ENCODE results near the gene NOP53. TPM values are rescaled to one million over a fixed set of nuclear protein-coding genes. Genes with fewer than 3 reads are reported as not detected.

NOP53 gene
- polyA plus RNA-seq (ENCODE audit: insufficient read length in 10 of 10) = 100 to 1,000 TPM; 398 to 594 (median 527) TPM
- long read RNA-seq, donor 1, transcript NOP53-201 (13 exons, 1,528 nt) = major isoform, 198 of 322 reads
- long read RNA-seq, donor 1, partial matches to known transcripts = 119 of 322 reads
- long read RNA-seq, donor 1, other reads (novel, unspliced or antisense) = 0 of 322 reads
- long read RNA-seq, donor 2, transcript NOP53-201 (13 exons, 1,528 nt) = major isoform, 138 of 195 reads
- long read RNA-seq, donor 2, partial matches to known transcripts = 51 of 195 reads
- long read RNA-seq, donor 2, other reads (novel, unspliced or antisense) = 0 of 195 reads
- long read RNA-seq, donor 3 = 0 reads
- long read RNA-seq, donor 4, transcript NOP53-201 (13 exons, 1,528 nt) = major isoform, 111 of 148 reads
- long read RNA-seq, donor 4, partial matches to known transcripts = 34 of 148 reads
- long read RNA-seq, donor 4, other reads (novel, unspliced or antisense) = 0 of 148 reads
- long read RNA-seq, donor 5, transcript NOP53-206 (2 exons, 265 nt) = minor isoform, 11 of 322 reads
- long read RNA-seq, donor 5, transcript NOP53-201 (13 exons, 1,528 nt) = major isoform, 176 of 322 reads
- long read RNA-seq, donor 5, partial matches to known transcripts = 125 of 322 reads
- long read RNA-seq, donor 5, other reads (novel, unspliced or antisense) = 5 of 322 reads
- long read RNA-seq, donor 6, transcript NOP53-201 (13 exons, 1,528 nt) = major isoform, 206 of 425 reads
- long read RNA-seq, donor 6, transcript NOP53-206 (2 exons, 265 nt) = minor isoform, 5 of 425 reads
- long read RNA-seq, donor 6, transcript NOP53-203 (6 exons, 876 nt) = minor isoform, 11 of 425 reads
- long read RNA-seq, donor 6, partial matches to known transcripts = 97 of 425 reads
- long read RNA-seq, donor 6, other reads (novel, unspliced or antisense) = 106 of 425 reads
- long read RNA-seq, donor 7, transcript NOP53-206 (2 exons, 265 nt) = minor isoform, 5 of 203 reads
- long read RNA-seq, donor 7, transcript NOP53-201 (13 exons, 1,528 nt) = major isoform, 140 of 203 reads
- long read RNA-seq, donor 7, partial matches to known transcripts = 57 of 203 reads
- long read RNA-seq, donor 7, other reads (novel, unspliced or antisense) = 0 of 203 reads
- long read RNA-seq, donor 8, transcript NOP53-201 (13 exons, 1,528 nt) = major isoform, 100 of 186 reads
- long read RNA-seq, donor 8, transcript NOP53-206 (2 exons, 265 nt) = minor isoform, 5 of 186 reads
- long read RNA-seq, donor 8, partial matches to known transcripts = 80 of 186 reads
- long read RNA-seq, donor 8, other reads (novel, unspliced or antisense) = 0 of 186 reads
- long read RNA-seq, donor 9, transcript NOP53-201 (13 exons, 1,528 nt) = major isoform, 25 of 26 reads
- long read RNA-seq, donor 9, partial matches to known transcripts = 0 of 26 reads
- long read RNA-seq, donor 9, other reads (novel, unspliced or antisense) = 0 of 26 reads

- DNase-seq = peak; percentile 95 to 98 (median 97)
These were observed at the start of gene NOP53 for GRCh38 chr19:47745010-47745901. Gene NOP53, plus strand, starts transcription at chr19:47745546. Its CDS starts 14 bp downstream, at chr19:47745560.

- no peak for DNase-seq
These were observed 48.7 kb upstream of the NOP53 start for GRCh38 chr19:47696635-47697034.

- peak; percentile 69 to 88 (median 84) for DNase-seq
These were observed 47.3 kb upstream of the NOP53 start for GRCh38 chr19:47697863-47698609.

- DNase-seq = no peak
These were observed 46.6 kb upstream of the NOP53 start for GRCh38 chr19:47698631-47699359.

- DNase-seq = peak in 1 of 3 donors; percentile 42
These were observed 45.9 kb upstream of the NOP53 start for GRCh38 chr19:47699360-47699917.

GRCh38 chr19:47700934-47701716 is 44.2 kb upstream of the NOP53 start:
- DNase-seq = no peak

GRCh38 chr19:47701717-47702552 is 43.4 kb upstream of the NOP53 start:
- DNase-seq = no peak

- no peak for DNase-seq
These were observed 42.7 kb upstream of the NOP53 start for GRCh38 chr19:47702671-47703070.

- DNase-seq = peak in 1 of 3 donors; percentile 1
These were observed 42.0 kb upstream of the NOP53 start for GRCh38 chr19:47703301-47703700.

- DNase-seq = no peak
These were observed 41.3 kb upstream of the NOP53 start for GRCh38 chr19:47704024-47704423.

- peak in 1 of 3 donors; percentile 0 for DNase-seq
These were observed 40.7 kb upstream of the NOP53 start for GRCh38 chr19:47704656-47705055.

- DNase-seq = peak in 2 of 3 donors; percentile 49 to 73
These were observed 38.0 kb upstream of the NOP53 start for GRCh38 chr19:47707135-47707925.

GRCh38 chr19:47711652-47712242 is 33.6 kb upstream of the NOP53 start:
- no peak for DNase-seq

GRCh38 chr19:47713046-47714021 is 32.0 kb upstream of the NOP53 start, which contains the start of gene EHD2:
Gene EHD2, plus strand, starts transcription at chr19:47713422. Its CDS starts 3,191 bp downstream, at chr19:47716613.
- DNase-seq = peak; percentile 84 to 92 (median 90)

Measured in muscle of back (tissue), 13 donors.